ENCODE data around the gene FAM107B.

- TF ChIP-seq CTCF (IDR thresholded peaks at IDR 0.05) (no peak), POLR2A (IDR thresholded peaks at IDR 0.05) (no peak)
Observed at GRCh38 chr10:14758994-14759664, 15.6 kb downstream of the FAM107B start.

Data from thyroid gland (tissue), 4 donors.